ENCODE results near the gene TGM5. TPM values are rescaled to one million over a fixed set of nuclear protein-coding genes. Genes with fewer than 3 reads are reported as not detected.
A peak's percentile ranks its signal among the peaks of the same experiment; 100 is the strongest.
"Not testable (repeated sequence)": the region's sequence is repeated elsewhere in the genome, so short reads cannot be mapped to it uniquely, and the experiment has no call there.

Gene TGM5
- polyA plus RNA-seq, 1 donor, result not detected

DNA sequence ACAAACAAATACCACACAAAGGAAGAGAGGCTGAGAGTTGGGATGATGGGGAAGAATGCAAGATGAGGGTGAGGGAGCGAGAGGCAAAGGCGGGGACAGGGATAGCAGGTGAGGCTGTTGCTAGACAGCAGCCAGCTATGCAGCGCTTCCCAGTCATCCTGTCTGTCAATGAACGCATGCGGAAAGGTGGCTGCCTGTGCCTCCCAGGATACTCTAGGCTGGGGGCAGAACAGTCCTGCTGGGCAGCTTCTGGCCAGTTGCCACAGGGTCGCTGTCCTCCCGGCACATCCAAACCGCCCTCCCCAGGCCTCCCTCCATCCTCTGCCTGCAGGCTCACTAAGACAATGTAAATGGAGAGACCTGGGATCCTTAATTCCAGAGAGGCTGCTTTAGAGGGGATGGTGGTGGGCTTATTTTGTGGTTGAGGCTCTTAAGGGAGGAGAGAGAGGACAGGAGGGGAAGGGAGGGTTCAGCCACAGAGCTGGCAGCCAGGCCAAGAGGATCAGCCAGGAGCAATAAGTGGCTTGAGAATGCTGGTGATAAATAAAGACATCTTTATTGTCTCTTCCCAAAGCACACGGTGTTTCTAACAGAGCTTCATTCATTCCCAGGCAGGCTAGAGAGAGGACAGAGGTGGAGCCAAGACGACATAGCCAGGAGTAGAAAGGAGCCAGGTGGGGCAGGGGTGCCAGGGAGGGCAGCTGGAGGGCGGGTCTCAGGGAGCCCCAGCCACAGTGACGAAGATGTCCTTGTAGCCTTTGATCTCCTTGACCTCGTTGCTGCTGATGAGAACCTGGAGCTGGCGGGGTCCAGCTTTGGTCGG lies 9.2 kb upstream of the TGM5 start:
- DNase-seq, result no peak

GRCh38 chr15:43274136-43274535 lies 7.4 kb upstream of the TGM5 start:
- no peak for DNase-seq

GRCh38 chr15:43273243-43273642 lies 6.5 kb upstream of the TGM5 start:
- no peak for DNase-seq

- not testable (repeated sequence) for DNase-seq
Observed at GRCh38 chr15:43271908-43272307, 5.2 kb upstream of the TGM5 start.

DNA sequence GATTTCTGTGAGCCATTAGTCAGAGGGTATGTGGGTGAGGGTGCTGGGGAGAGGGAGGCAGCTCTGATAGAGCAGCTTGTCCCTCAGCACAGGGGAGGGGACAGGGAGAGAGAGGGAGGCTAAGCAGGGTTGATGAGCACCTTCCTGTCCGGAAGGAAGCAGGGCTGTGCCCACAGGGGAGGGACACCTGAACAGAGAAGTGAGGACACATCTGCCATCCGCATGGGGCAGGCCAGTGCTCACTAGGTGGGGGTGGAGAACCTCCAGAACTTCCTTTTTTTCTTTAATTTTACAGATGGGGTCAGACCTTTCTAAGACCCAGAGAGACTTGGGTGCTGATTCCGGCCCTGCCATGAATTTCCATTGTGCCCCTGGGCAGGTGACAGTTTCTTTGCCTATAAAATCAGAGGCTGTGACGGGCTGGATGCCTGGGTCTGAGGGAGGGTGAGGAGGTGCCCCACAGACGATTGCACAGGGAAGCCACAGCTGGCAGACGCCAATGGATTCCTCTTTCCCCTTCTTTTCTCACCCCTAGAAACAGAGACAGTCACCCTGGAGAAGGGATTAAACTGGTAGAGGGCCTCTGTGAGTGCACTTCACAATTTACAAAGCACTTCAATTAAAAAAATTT lies 4.1 kb upstream of the TGM5 start:
- DNase-seq, result peak; percentile 28

DNA sequence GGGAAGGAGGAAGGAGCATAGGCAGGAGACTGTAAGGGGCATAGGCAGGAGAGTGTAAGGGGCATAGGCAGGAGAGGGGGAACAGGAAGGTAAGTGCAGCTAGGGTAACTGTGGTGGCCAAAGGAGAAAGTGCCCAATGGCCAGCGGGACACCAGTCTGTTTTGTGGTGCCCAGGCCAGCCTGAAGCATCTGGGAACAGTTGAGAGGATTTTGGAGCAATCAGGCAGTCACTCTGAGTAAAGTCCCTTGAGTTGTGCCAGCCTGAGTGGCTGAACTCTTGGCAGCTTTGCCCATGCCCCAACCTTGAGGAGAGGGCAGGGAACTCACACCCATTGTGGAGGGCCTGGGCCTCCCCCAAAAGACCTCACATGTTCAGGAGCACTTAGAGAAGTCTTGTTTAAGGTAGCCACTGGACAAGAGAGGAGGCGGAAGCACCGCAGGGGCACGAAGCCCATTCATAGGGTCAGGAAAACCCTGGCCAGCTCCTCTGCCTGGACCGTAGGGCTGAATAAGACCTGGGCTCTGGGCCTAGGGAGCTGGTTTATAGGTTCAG lies 3.5 kb upstream of the TGM5 start:
- DNase-seq, result no peak

- DNase-seq, result no peak
Observed at GRCh38 chr15:43268111-43269105, 1.7 kb upstream of the TGM5 start.

DNA sequence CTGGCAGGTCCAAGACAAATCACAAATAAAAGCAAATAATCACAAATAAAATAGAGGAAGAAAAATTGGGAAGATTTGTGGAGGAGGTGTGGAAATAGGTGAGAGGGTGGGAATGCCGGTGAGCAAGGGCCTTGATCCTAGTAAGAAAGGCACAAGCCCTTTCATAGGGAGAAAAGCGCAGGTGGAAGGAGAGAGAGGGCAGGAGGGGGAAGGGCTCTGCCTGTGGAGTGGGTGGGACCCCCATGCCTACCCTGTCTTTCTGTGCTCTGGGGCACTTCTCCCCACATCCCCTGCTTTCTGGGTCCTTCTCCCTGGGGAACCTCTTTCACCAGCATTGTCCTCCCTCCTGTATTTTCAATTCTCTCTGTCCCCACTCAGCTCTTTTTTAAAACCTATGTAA lies 711 bp upstream of the TGM5 start:
- no peak for DNase-seq

GRCh38 chr15:43266386-43266785 lies 342 bp downstream of the TGM5 start:
- DNase-seq, result no peak

DNA sequence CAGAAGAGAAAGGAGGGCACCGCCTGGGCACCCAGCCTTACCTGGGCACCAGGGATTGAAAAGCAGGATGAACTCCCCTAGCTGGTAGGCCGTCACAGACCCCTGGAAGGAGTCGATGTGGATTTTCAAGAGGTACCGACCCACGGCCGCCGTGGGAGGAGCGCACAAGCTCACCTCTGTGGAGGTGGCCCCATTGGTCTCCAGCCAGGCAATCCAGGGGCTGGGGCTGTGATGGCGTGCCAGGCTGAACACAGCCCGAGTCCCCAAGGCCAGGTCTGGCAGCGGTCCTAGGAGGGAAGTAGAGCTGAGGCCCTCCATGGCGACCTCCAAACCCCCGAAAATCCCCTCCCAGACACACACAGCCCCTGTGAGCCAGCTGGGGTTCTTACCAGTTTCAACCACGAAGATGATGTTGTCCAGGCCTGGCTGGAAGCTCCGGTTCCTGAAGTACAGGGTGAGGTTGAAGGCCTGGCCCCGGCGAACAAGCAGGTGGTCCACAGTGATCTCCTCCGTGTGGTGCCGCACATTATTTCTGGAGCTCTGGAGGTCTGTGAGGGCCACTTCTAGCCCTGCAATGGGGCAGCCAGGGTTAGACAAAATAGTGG lies 6.6 kb downstream of the TGM5 start:
- no peak for DNase-seq

DNA sequence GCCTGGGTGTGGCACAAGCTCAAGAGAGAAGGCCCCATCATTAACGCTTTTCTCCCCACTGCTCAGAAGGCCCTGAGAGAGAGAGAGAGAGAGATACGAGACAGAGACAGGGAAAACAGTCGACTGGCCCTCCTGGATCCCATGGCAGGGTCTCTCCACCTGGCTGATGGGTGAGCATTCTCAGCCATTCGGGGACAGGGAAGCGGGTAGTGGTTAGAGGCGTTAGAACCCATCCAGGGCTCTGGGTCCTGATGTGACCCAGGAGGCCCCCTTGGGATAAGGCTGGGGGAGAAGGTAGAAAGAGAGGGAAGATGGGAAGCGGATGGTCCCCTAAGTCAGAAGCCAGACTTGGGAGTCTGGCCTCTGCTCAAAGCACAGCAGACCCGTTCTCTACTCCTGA lies 7.9 kb downstream of the TGM5 start:
- DNase-seq, result no peak

GRCh38 chr15:43256341-43256740 lies 10.4 kb downstream of the TGM5 start:
- no peak for DNase-seq

- no peak for DNase-seq
Observed at GRCh38 chr15:43255376-43255775, 11.4 kb downstream of the TGM5 start.

GRCh38 chr15:43253431-43254403 lies 13.0 kb downstream of the TGM5 start:
- no peak for DNase-seq

DNA sequence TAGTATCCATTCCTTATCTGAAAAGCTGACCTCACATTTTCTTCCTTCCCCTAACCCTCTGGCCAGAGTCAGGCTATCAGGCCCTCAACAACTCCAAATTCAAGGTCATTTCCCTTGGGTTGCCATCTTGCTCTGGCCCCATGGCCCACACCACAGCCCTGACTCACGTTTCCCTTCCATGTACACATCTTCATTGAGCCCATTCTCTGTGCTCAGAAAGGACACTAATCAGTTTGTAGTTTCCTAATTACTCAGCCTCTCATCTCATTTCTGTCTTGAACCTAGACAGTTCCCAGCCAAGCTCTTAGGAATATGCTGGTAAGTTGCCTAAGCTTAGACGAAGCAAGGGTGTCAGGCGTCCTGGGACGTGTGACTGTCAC lies 14.9 kb downstream of the TGM5 start:
- no peak for DNase-seq

GRCh38 chr15:43251185-43251870 lies 15.4 kb downstream of the TGM5 start:
- DNase-seq, result no peak

DNA sequence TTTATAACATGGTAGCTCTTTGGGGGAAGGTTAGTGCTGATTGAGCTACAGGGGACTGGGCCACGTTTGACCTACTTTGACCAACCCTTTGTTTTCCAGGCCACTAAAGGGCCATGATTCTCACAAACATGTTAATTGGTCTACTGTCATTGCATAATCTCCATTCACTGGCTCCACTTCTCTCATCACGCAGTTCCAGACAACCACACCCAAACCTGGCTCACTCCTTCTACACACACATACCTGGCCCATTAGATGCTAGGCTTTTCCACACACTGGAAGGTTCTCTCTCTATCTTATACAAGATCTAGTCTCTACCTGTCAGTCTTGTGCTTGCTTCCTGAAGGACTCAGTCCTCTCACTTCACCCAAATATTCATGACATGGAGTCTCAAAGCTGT lies 15.9 kb downstream of the TGM5 start:
- DNase-seq, result no peak

GRCh38 chr15:43249699-43250203 lies 17.0 kb downstream of the TGM5 start:
- DNase-seq, result no peak

GRCh38 chr15:43249236-43249635 lies 17.5 kb downstream of the TGM5 start:
- DNase-seq, result no peak

GRCh38 chr15:43246261-43246774 lies 20.4 kb downstream of the TGM5 start:
- no peak for DNase-seq

Measured in left kidney (tissue), 2 donors.